Measurements from ENCODE around the gene KIAA1755.

GRCh38 chr20:38261054-38261390, 487 bp upstream of the KIAA1755 start:
- TF ChIP-seq CTCF (IDR thresholded peaks at IDR 0.05 in 4 of 5, conservative IDR thresholded peaks at IDR 0.05 in 1 of 5) = no peak
- no peak for TF ChIP-seq POLR2A (IDR thresholded peaks at IDR 0.05)

Data from gastrocnemius medialis (tissue), 4 donors.